Esophagus squamous epithelium (tissue), 5 donors: Measurements from ENCODE around the gene PADI2. TPM values are rescaled to one million over a fixed set of nuclear protein-coding genes. Genes with fewer than 3 reads are reported as not detected.

Experiments used
- DNase-seq: peaks from one replicate; lab custom pipeline; 2025; lab: John Stamatoyannopoulos, UW
- H3K27ac ChIP-seq, 4 donors: fragments of 200-600 bp; sonication (generic); one replicate each; pipeline ENCODE4 v1.5.1; 2016 to 2019; ENCODE audit warnings: mild to moderate bottlenecking in 1 of 4
- H3K27me3 ChIP-seq, 4 donors: fragments of 200-600 bp; sonication (generic); 1 replicate in 3 of 4; 2 replicates in 1 of 4; pipeline versions ENCODE4 v1.5.1 to v1.6.0; 2017 to 2021; ENCODE audit warnings: antibody characterized with exemption in 1 of 4
- H3K36me3 ChIP-seq, 3 donors: fragments of 200-600 bp; sonication (generic); one replicate each; pipeline ENCODE4 v1.5.1; 2016 to 2019
- H3K4me1 ChIP-seq, 3 donors: fragments of 200-600 bp; sonication (generic); one replicate each; pipeline ENCODE4 v1.5.1; 2017 to 2019
- H3K4me3 ChIP-seq, 4 donors: fragments of 200-600 bp; sonication (generic); 1 replicate in 3 of 4; 2 replicates in 1 of 4; pipeline ENCODE4 v1.5.1; 2016 to 2019; ENCODE audit warnings: mild to moderate bottlenecking in 2 of 4, moderate library complexity in 1 of 4
- H3K9me3 ChIP-seq, 3 donors: fragments of 200-600 bp; sonication (generic); one replicate each; pipeline ENCODE4 v1.5.1; 2016 to 2019
- CTCF ChIP-seq, 6 experiments: fragments of 450-650 bp in 4 of 6; fragments of 200-600 bp in 2 of 6; sonication (generic) in 2 of 6; IDR thresholded peaks; one replicate each; pipeline ENCODE4 v1.5.1; 2016 to 2019; ENCODE audit warnings: antibody characterized with exemption in 6 of 6, mild to moderate bottlenecking in 4 of 6, moderate library complexity in 4 of 6
- POLR2A ChIP-seq, 4 donors: fragments of 450-650 bp; IDR thresholded peaks; one replicate each; pipeline ENCODE4 v1.6.1; 2017; ENCODE audit warnings: antibody characterized with exemption in 4 of 4, mild to moderate bottlenecking in 4 of 4, moderate library complexity in 3 of 4
- WGBS, 2 donors: methylation state at CpG; one replicate each; pipeline ENCODE4 v1.1.5; 2018; 5-methylcytosine and 5-hydroxymethylcytosine counted together
- intact Hi-C: fragments of 100-400 bp; cut with DNase I; formaldehyde crosslinking; loops from one replicate; pipeline ENCODE4 v1.15.0; 2022
- total RNA-seq, 4 donors: library from RNA; depleted of rRNA; stranded (reverse); fragments of >200 nt; gene quantifications; one replicate each; pipeline ENCODE4 v1.1.0, GENCODE V29; 2016
- donor health status: DM: yes; HTN: yes; CAD: no.

The PADI2 gene
- total RNA-seq, 4 donors from 2014 or later: 0.57 to 2.1 (median 1.1) TPM

GRCh38 chr1:17021896-17022295, 97.4 kb downstream of the PADI2 start:
- intact Hi-C loops: no loop called here
- no peak for DNase-seq
- 75 to 89% methylated on average over 9 to 10 of the region's 10 CpGs for WGBS, 2 donors
- no peak for TF ChIP-seq POLR2A (IDR thresholded peaks at IDR 0.05)
- no peak for TF ChIP-seq CTCF (IDR thresholded peaks at IDR 0.05)
- Histone ChIP-seq H3K9me3 (no peaks in the 10 kb centered on the region), H3K27me3 (no peaks in the 10 kb centered on the region), H3K4me1 (no peaks in the 10 kb centered on the region), H3K36me3 (peaks cover 36 to 95% (median 60%) of the 10 kb centered on the region in 3 donors), H3K27ac (no peak overlapping the region), H3K4me3 (no peak overlapping the region)

GRCh38 chr1:17020502-17020901, 98.7 kb downstream of the PADI2 start:
- Histone ChIP-seq H3K4me1 (peaks cover 3 to 10% (median 5%) of the 10 kb centered on the region in 3 donors), H3K27ac (no peak overlapping the region), H3K27me3 (no peaks in the 10 kb centered on the region), H3K36me3 (peaks cover 36 to 81% (median 54%) of the 10 kb centered on the region in 3 donors), H3K9me3 (no peaks in the 10 kb centered on the region), H3K4me3 (no peak overlapping the region)
- intact Hi-C loops: no loop called here
- 94 to 100% methylated on average over 1 to 2 of the region's 2 CpGs for WGBS, 2 donors
- no peak for TF ChIP-seq CTCF (IDR thresholded peaks at IDR 0.05)
- TF ChIP-seq POLR2A (IDR thresholded peaks at IDR 0.05): no peak
- DNase-seq: no peak

GRCh38 chr1:17018849-17019248, 100.4 kb downstream of the PADI2 start:
- WGBS, 2 donors: 33 to 75% methylated on average over 1 of the region's 1 CpG
- DNase-seq: no peak
- H3K4me1 ChIP-seq: peaks cover 3 to 10% (median 5%) of the 10 kb centered on the region in 3 donors

GRCh38 chr1:17017435-17017834, 101.8 kb downstream of the PADI2 start:
- Histone ChIP-seq H3K4me3 (no peak overlapping the region), H3K9me3 (no peaks in the 10 kb centered on the region), H3K4me1 (peaks cover 4 to 14% (median 7%) of the 10 kb centered on the region in 3 donors), H3K27ac (no peak overlapping the region), H3K27me3 (peaks cover 0 to 9% (median 0%) of the 10 kb centered on the region in 4 donors), H3K36me3 (peaks cover 24 to 50% (median 30%) of the 10 kb centered on the region in 3 donors)
- no peak for DNase-seq
- 93 to 100% methylated on average over 7 of the region's 7 CpGs for WGBS, 2 donors
- TF ChIP-seq CTCF (IDR thresholded peaks at IDR 0.05) (no peak), POLR2A (IDR thresholded peaks at IDR 0.05) (no peak)
- intact Hi-C loops: no loop called here

More at GRCh38 chr1:17018849-17019248, 100.4 kb downstream of the PADI2 start:
- TF ChIP-seq CTCF (IDR thresholded peaks at IDR 0.05): no peak
- TF ChIP-seq POLR2A (IDR thresholded peaks at IDR 0.05): no peak
- Histone ChIP-seq H3K9me3 (no peaks in the 10 kb centered on the region), H3K36me3 (peaks cover 28 to 64% (median 43%) of the 10 kb centered on the region in 3 donors), H3K4me3 (no peak overlapping the region), H3K27ac (no peak overlapping the region), H3K27me3 (no peaks in the 10 kb centered on the region)
- intact Hi-C loops: no loop called here

Other genes starting within 250 kb of the PADI2 start
- under 1 TPM; under 0.01 TPM for gene RNU1-2, start 223.5 kb downstream of the PADI2 start, total RNA-seq
- 10 to 100 TPM in 3 of 4 donors, 1 to 10 TPM in 1; 8.5 to 43.1 (median 30.2) TPM for gene CROCC, start 197.5 kb downstream of the PADI2 start, total RNA-seq
- 10 to 100 TPM in 1 of 4 donors, 1 to 10 TPM in 1, under 1 TPM in 1, not detected in 1; 0.70 to 10.5 (median 4.2) TPM for gene MFAP2, start 138.8 kb downstream of the PADI2 start, total RNA-seq
- gene ATP13A2, start 107.5 kb downstream of the PADI2 start, total RNA-seq: 10 to 100 TPM; 23.8 to 66.5 (median 41.8) TPM
- 100 to 1,000 TPM in 3 of 4 donors, 10 to 100 TPM in 1; 78.4 to 137 (median 119) TPM for gene SDHB, start 65.4 kb downstream of the PADI2 start, total RNA-seq
- gene PADI1, start 85.7 kb upstream of the PADI2 start, total RNA-seq: 100 to 1,000 TPM in 2 of 4 donors, 10 to 100 TPM in 2; 45.3 to 121 (median 75.1) TPM
- gene PADI3, start 129.6 kb upstream of the PADI2 start, total RNA-seq: 1 to 10 TPM in 3 of 4 donors, under 1 TPM in 1; 0.64 to 9.9 (median 2.3) TPM
- gene PADI4, start 188.7 kb upstream of the PADI2 start, total RNA-seq: not detected